AG04450 (cell line): ENCODE measurements around the gene ATAD5. TPM values are rescaled to one million over a fixed set of nuclear protein-coding genes. Genes with fewer than 3 reads are reported as not detected.
A peak's percentile ranks its signal among the peaks of the same experiment; 100 is the strongest.

ENCODE experiments used
- CTCF ChIA-PET: fragments of 300-600, 350-600 bp; formaldehyde crosslinking; extraction: SDS; loops from one replicate; lab custom pipeline; 2022; ENCODE audit warnings: antibody characterized with exemption, inconsistent platforms; lab: Charles Lee
- POLR2A ChIA-PET: fragments of 350-600 bp; formaldehyde crosslinking; extraction: SDS; loops from one replicate; lab custom pipeline; 2021; ENCODE audit warnings: antibody characterized with exemption, inconsistent platforms; lab: Yijun Ruan, JAX
- DNase-seq: peaks from one replicate; pipeline ENCODE4 v3.0.0-alpha.2; 2011; ENCODE audit warnings: low read depth, low spot score
- H3K27ac ChIP-seq: one replicate; pipeline ENCODE4 v1.5.1; 2012; ENCODE audit warnings: low read depth, low read length, control low read depth
- H3K27me3 ChIP-seq: one replicate; pipeline ENCODE4 v1.6.0; 2012; ENCODE audit warnings: low read length; ENCODE audit not compliant: control insufficient read depth, insufficient read depth
- H3K4me3 ChIP-seq: 2 replicates; pipeline ENCODE4 v1.5.1; 2011; ENCODE audit warnings: mild to moderate bottlenecking, low read depth, low read length, control low read depth
- H3K9me3 ChIP-seq: 2 replicates; pipeline ENCODE4 v1.5.1; 2012; ENCODE audit warnings: low read length; ENCODE audit not compliant: control insufficient read depth, insufficient read depth
- CTCF ChIP-seq: IDR thresholded peaks from 2 replicates; pipeline ENCODE4 v1.5.1; 2011; ENCODE audit warnings: low read depth, low read length, control low read depth, inconsistent platforms
- polyA minus RNA-seq: library from RNA; depleted of rRNA, polyadenylated mRNA; stranded (reverse); fragments of >200 nt; gene quantifications from 2 replicates; pipeline ENCODE4 v1.2.3, GENCODE V29; 2011; rRNA and poly(A)+ RNA removed
- polyA plus RNA-seq: library from polyadenylated mRNA; depleted of rRNA; stranded (reverse); fragments of >200 nt; gene quantifications from 2 replicates; pipeline ENCODE4 v1.2.3, GENCODE V29; 2011; rRNA removed

ATAD5 gene
- polyA plus RNA-seq (0.61 and 1.0 TPM in 2 replicates), polyA minus RNA-seq (0.46 and 1.00 TPM in 2 replicates)

GRCh38 chr17:30831663-30832437, at the start of gene ATAD5:
Gene ATAD5, plus strand, starts transcription at chr17:30831966. Its CDS starts 382 bp downstream, at chr17:30832348.
- CTCF ChIA-PET, result no interaction called here
- peak within 1 kb of the TSS; percentile 92 for H3K4me3 ChIP-seq
- DNase-seq, result peak; percentile 70
- peaks cover 3% of the 10 kb centered on the region; the same call in 1 of the 2 replicates for H3K9me3 ChIP-seq
- no peaks in the 10 kb centered on the region for H3K27me3 ChIP-seq
- TF ChIP-seq CTCF, result no peak
- no peak within 1 kb of the TSS for H3K27ac ChIP-seq
- POLR2A ChIA-PET, result interaction anchor here (0.5 to 1.4 kb wide), 2 partner anchors 27 to 263 kb away, joined by 3 read pairs; partner anchors contain the start of gene NF1

- DNase-seq, result no peak
These were observed 49.6 kb upstream of the ATAD5 start for GRCh38 chr17:30782206-30782605.

GRCh38 chr17:30788918-30789317, 42.8 kb upstream of the ATAD5 start:
- no peak overlapping the region for H3K27ac ChIP-seq
- H3K4me3 ChIP-seq, result no peak overlapping the region
- H3K9me3 ChIP-seq, result no peaks in the 10 kb centered on the region
- POLR2A ChIA-PET, result no interaction called here
- no peaks in the 10 kb centered on the region for H3K27me3 ChIP-seq
- CTCF ChIA-PET, result no interaction called here
- DNase-seq, result no peak
- no peak for TF ChIP-seq CTCF

More at GRCh38 chr17:30782206-30782605, 49.6 kb upstream of the ATAD5 start:
- Histone ChIP-seq H3K27ac (no peak overlapping the region), H3K4me3 (no peak overlapping the region), H3K9me3 (no peaks in the 10 kb centered on the region), H3K27me3 (no peaks in the 10 kb centered on the region)
- ChIA-PET POLR2A (no interaction called here), CTCF (no interaction called here)
- no peak for TF ChIP-seq CTCF

GRCh38 chr17:30790279-30790678, 41.5 kb upstream of the ATAD5 start:
- no peak for DNase-seq
- Histone ChIP-seq H3K9me3 (no peaks in the 10 kb centered on the region), H3K4me3 (no peak overlapping the region), H3K27me3 (no peaks in the 10 kb centered on the region), H3K27ac (no peak overlapping the region)
- ChIA-PET POLR2A (interaction anchor here (1.2 kb wide), 1 partner anchor 34 kb away, joined by 22 read pairs; the partner anchor contains the start of gene CRLF3), CTCF (no interaction called here)
- no peak for TF ChIP-seq CTCF

- no peak for TF ChIP-seq CTCF
- DNase-seq, result no peak
- no peaks in the 10 kb centered on the region for H3K9me3 ChIP-seq
- H3K27me3 ChIP-seq, result no peaks in the 10 kb centered on the region
- CTCF ChIA-PET, result no interaction called here
- H3K4me3 ChIP-seq, result no peak overlapping the region
- H3K27ac ChIP-seq, result no peak overlapping the region
- POLR2A ChIA-PET, result interaction anchor here (0.7 kb wide), 1 partner anchor 1169 kb away, joined by 4 read pairs; no protein-coding TSS in a partner anchor
These were observed 38.3 kb upstream of the ATAD5 start for GRCh38 chr17:30793282-30793977.
